ENCODE results near the gene ATL1. TPM values are rescaled to one million over a fixed set of nuclear protein-coding genes. Genes with fewer than 3 reads are reported as not detected.

ATL1 gene
- total RNA-seq, 4 donors from 2014 or later: 3.6 to 11.3 (median 5.6) TPM

GRCh38 chr14:50577982-50578381, 18.0 kb downstream of the ATL1 start:
- no peak for ATAC-seq (ENCODE audit: low FRiP score)
- no peak for DNase-seq (ENCODE audit: low spot score)
- TF ChIP-seq, protein P1, sequence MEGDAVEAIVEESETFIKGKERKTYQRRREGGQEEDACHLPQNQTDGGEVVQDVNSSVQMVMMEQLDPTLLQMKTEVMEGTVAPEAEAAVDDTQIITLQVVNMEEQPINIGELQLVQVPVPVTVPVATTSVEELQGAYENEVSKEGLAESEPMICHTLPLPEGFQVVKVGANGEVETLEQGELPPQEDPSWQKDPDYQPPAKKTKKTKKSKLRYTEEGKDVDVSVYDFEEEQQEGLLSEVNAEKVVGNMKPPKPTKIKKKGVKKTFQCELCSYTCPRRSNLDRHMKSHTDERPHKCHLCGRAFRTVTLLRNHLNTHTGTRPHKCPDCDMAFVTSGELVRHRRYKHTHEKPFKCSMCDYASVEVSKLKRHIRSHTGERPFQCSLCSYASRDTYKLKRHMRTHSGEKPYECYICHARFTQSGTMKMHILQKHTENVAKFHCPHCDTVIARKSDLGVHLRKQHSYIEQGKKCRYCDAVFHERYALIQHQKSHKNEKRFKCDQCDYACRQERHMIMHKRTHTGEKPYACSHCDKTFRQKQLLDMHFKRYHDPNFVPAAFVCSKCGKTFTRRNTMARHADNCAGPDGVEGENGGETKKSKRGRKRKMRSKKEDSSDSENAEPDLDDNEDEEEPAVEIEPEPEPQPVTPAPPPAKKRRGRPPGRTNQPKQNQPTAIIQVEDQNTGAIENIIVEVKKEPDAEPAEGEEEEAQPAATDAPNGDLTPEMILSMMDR (IDR thresholded peaks at IDR 0.05): no peak

- TF ChIP-seq, protein P1 (IDR thresholded peaks at IDR 0.05): no peak
- DNase-seq (ENCODE audit: low spot score): no peak
- no peak for ATAC-seq (ENCODE audit: low FRiP score)
These were observed 18.5 kb downstream of the ATL1 start for GRCh38 chr14:50578433-50578832.

DNA sequence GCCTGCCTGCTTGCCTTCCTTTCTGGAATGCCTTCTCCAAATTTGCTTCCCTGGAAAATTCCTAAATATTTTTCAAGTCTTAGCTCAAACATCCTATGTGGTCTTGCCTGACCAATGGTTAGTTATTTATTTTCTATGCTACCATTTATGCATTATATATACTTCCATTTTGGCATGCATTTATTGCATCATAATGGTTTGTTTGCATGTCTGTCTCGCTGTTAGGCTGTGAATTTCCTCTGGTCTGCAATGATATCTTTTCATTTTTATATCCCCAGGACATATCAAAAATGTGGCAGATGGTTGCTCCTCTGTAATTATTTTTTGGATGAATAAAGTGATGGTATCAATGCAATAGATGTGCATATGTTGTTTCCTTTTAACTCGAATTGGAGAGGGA, 30.5 kb downstream of the ATL1 start:
- ATAC-seq (ENCODE audit: low FRiP score) (no peak), DNase-seq (ENCODE audit: low spot score) (no peak)
- TF ChIP-seq, protein P1 (IDR thresholded peaks at IDR 0.05): no peak

GRCh38 chr14:50594577-50595316, 34.8 kb downstream of the ATL1 start:
- DNase-seq (ENCODE audit: low spot score): no peak
- ATAC-seq (ENCODE audit: low FRiP score): no peak
- TF ChIP-seq, protein P1 (IDR thresholded peaks at IDR 0.05): no peak

GRCh38 chr14:50598765-50599164, 38.8 kb downstream of the ATL1 start:
- TF ChIP-seq, protein P1 (IDR thresholded peaks at IDR 0.05): no peak
- no peak for ATAC-seq (ENCODE audit: low FRiP score)
- no peak for DNase-seq (ENCODE audit: low spot score)

DNA sequence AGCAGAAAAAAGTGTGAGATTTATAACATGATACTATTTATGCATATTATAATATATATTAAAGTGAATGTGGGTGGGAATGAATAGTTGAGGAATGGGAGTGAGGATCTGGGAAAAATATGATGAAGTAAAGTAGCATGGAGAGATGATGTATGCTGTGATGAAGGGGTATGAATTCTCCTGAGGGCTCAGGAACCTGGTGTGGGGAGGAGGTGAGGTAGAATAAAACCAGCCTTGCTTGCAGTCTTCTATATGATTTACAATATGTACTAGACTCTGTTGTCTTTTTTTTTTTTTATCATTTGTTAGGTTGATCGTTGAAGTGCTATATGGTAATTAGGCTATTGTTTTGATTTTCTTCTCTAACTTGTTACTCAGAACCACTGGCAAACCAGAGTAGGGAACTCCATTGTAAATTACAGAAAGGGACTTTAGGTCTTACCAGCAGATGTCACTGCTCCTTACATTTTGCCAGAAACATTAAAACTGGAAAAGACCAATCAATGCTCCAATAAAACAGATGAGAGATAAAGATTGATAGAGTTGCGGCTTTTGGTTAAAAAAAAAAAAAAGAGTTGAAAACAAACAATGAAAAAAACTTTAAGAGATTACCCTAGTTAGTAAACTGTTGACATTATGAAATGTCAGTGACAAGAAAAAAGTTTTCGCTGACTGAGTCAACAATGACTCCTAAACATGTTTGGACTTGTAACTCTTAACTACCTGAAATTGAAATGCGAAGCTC, 39.9 kb downstream of the ATL1 start:
- DNase-seq (ENCODE audit: low spot score) (no peak), ATAC-seq (ENCODE audit: low FRiP score) (no peak)
- TF ChIP-seq, protein P1 (IDR thresholded peaks at IDR 0.05): no peak
